Superior temporal gyrus (tissue), 1 donor: ENCODE results near the gene LRP10.
A peak's percentile ranks its signal among the peaks of the same experiment; 100 is the strongest.
"Not testable (repeated sequence)": the region's sequence is repeated elsewhere in the genome, so short reads cannot be mapped to it uniquely, and the experiment has no call there.

Experiments
- DNase-seq: peaks from one replicate; pipeline ENCODE4 v3.0.0-alpha.2; 2016; ENCODE audit errors: extremely low spot score

The LRP10 gene

GRCh38 chr14:22871224-22872032 is at the start of gene LRP10:
Gene LRP10 (plus strand): TSS chr14:22871740. CDS start chr14:22872304, 564 bp downstream.
- DNase-seq = peak; percentile 91

- DNase-seq = no peak
Measured at GRCh38 chr14:22822016-22822570, 49.4 kb upstream of the LRP10 start.

GRCh38 chr14:22822571-22823098 is 48.9 kb upstream of the LRP10 start:
- DNase-seq = peak; percentile 80

- DNase-seq = no peak
Measured at GRCh38 chr14:22824711-22825359, 46.7 kb upstream of the LRP10 start.

- not testable (repeated sequence) for DNase-seq
Measured at GRCh38 chr14:22829076-22829660, 42.4 kb upstream of the LRP10 start.

GRCh38 chr14:22829661-22830442 is 41.7 kb upstream of the LRP10 start, which contains the start of gene MRPL52:
Gene MRPL52 (plus strand): TSS chr14:22829887. CDS start chr14:22829913, 26 bp downstream.
- DNase-seq = peak; percentile 98

GRCh38 chr14:22830443-22831010 is 41.0 kb upstream of the LRP10 start:
- DNase-seq = no peak

GRCh38 chr14:22835505-22835904 is 36.0 kb upstream of the LRP10 start:
- no peak for DNase-seq

- no peak for DNase-seq
Measured at GRCh38 chr14:22836301-22837113, 35.0 kb upstream of the LRP10 start, which contains the start of gene MMP14. Gene MMP14 (plus strand): TSS chr14:22836585. CDS start chr14:22836818, 233 bp downstream.

- no peak for DNase-seq
Measured at GRCh38 chr14:22837114-22837749, 34.3 kb upstream of the LRP10 start.

- DNase-seq = no peak
Measured at GRCh38 chr14:22837750-22838538, 33.6 kb upstream of the LRP10 start.

GRCh38 chr14:22838631-22839041 is 32.9 kb upstream of the LRP10 start:
- no peak for DNase-seq

- no peak for DNase-seq
Measured at GRCh38 chr14:22839159-22839779, 32.3 kb upstream of the LRP10 start.

- no peak for DNase-seq
Measured at GRCh38 chr14:22841311-22841710, 30.2 kb upstream of the LRP10 start.

- no peak for DNase-seq
Measured at GRCh38 chr14:22841769-22842168, 29.8 kb upstream of the LRP10 start.

GRCh38 chr14:22842211-22843122 is 29.1 kb upstream of the LRP10 start:
- no peak for DNase-seq
